OCI-LY7 (cell line): ENCODE data around the gene DAPK2. TPM values are rescaled to one million over a fixed set of nuclear protein-coding genes. Genes with fewer than 3 reads are reported as not detected.
A peak's percentile ranks its signal among the peaks of the same experiment; 100 is the strongest.

Source experiments
- BruUV-seq: library from RNA; stranded (reverse); fragments of 400-500 nt; replicated peaks from 2 replicates; lab custom pipeline; 2021; lab: Mats Ljungman, UMichigan
- CTCF ChIA-PET: fragments of 300-600 bp; sonication (Branson Sonifier 250); formaldehyde crosslinking; loops from one replicate; lab custom pipeline; 2022; ENCODE audit warnings: antibody characterized with exemption; ENCODE audit not compliant: unreplicated experiment; lab: Charles Lee
- POLR2A ChIA-PET: fragments of 300-600 bp; sonication (Branson Sonifier 250); formaldehyde crosslinking; loops from one replicate; lab custom pipeline; 2022; ENCODE audit warnings: antibody characterized with exemption; lab: Charles Lee
- DNase-seq: peaks from one replicate; pipeline ENCODE4 v3.0.0-alpha.2; 2015; ENCODE audit warnings: low spot score
- H2AFZ ChIP-seq: fragments of 200-600 bp; sonication (generic), shearing (Covaris generic); 2 replicates; pipeline ENCODE4 v1.6.1; 2014; ENCODE audit warnings: mild to moderate bottlenecking, antibody characterized with exemption, low read length, moderate library complexity
- H3K27ac ChIP-seq: fragments of 200-600 bp; sonication (generic); 2 replicates; pipeline ENCODE4 v1.5.1; 2014; ENCODE audit warnings: mixed run types, low read depth, mild to moderate bottlenecking, moderate library complexity, low read length, inconsistent platforms; ENCODE audit not compliant: poor library complexity, severe bottlenecking
- H3K36me3 ChIP-seq: fragments of 200-600 bp; sonication (generic); 2 replicates; pipeline ENCODE4 v1.6.1; 2014; ENCODE audit warnings: mild to moderate bottlenecking, antibody characterized with exemption, low read length, moderate library complexity, mixed read lengths; ENCODE audit not compliant: insufficient read depth
- H3K4me1 ChIP-seq: fragments of 200-600 bp; sonication (generic); 2 replicates; pipeline ENCODE4 v1.5.1; 2014; ENCODE audit warnings: mild to moderate bottlenecking, low read length; ENCODE audit not compliant: insufficient read depth, poor library complexity, severe bottlenecking
- H3K4me2 ChIP-seq: fragments of 200-600 bp; sonication (generic); 2 replicates; pipeline ENCODE4 v1.6.1; 2014; ENCODE audit warnings: mild to moderate bottlenecking, low read length
- H3K4me3 ChIP-seq: fragments of 200-600 bp; sonication (generic); 2 replicates; pipeline ENCODE4 v1.5.1; 2014; ENCODE audit warnings: mild to moderate bottlenecking, low read depth, low read length; ENCODE audit not compliant: poor library complexity, severe bottlenecking
- H3K79me2 ChIP-seq: fragments of 200-600 bp; sonication (generic); 2 replicates; pipeline ENCODE4 v1.6.1; 2016; ENCODE audit warnings: low read depth, mild to moderate bottlenecking, low read length, moderate library complexity, mixed read lengths; ENCODE audit not compliant: insufficient read depth
- H3K9me2 ChIP-seq: fragments of 200-600 bp; sonication (generic); 2 replicates; pipeline ENCODE4 v1.6.1; 2016; ENCODE audit warnings: mild to moderate bottlenecking, low read length, mixed read lengths; ENCODE audit not compliant: insufficient read depth
- H3K9me3 ChIP-seq: fragments of 200-600 bp; sonication (generic); 2 replicates; pipeline ENCODE4 v1.6.1; 2014; ENCODE audit warnings: mild to moderate bottlenecking, mixed run types, low read length, mixed read lengths
- H4K20me1 ChIP-seq: fragments of 200-600 bp; sonication (generic); 2 replicates; pipeline ENCODE4 v1.6.1; 2014; ENCODE audit warnings: mild to moderate bottlenecking, antibody characterized with exemption, low read length, moderate library complexity, mixed read lengths; ENCODE audit not compliant: insufficient read depth
- EZH2phosphoT487 ChIP-seq: fragments of 200-600 bp; sonication (generic); IDR thresholded peaks from 2 replicates; pipeline ENCODE4 v1.6.1; 2018; ENCODE audit warnings: low read depth, borderline replicate concordance, mild to moderate bottlenecking, mixed run types, antibody characterized with exemption, low read length, moderate library complexity, mixed read lengths
- intact Hi-C: fragments of 100-400 bp; cut with micrococcal nuclease; formaldehyde crosslinking; loops from one replicate; pipeline ENCODE4 v1.10.0; 2022; ENCODE audit not compliant: unreplicated experiment
- total RNA-seq, 2 experiments: library from RNA; depleted of rRNA in 1 of 2; stranded (reverse); fragments of >200 nt in 1 of 2; shearing (Covaris generic) in 1 of 2; gene quantifications; 2 replicates each; pipeline ENCODE4 v1.2.3, GENCODE V29; 2014 to 2022
- TF ChIP-seq, protein P1 (sequence below): fragments of 200-600 bp; sonication (generic); conservative IDR thresholded peaks from 2 replicates; pipeline ENCODE4 v1.5.1; 2014; ENCODE audit warnings: mild to moderate bottlenecking, antibody characterized with exemption, low read length, moderate library complexity, mixed read lengths

Gene DAPK2
- total RNA-seq, 2 experiments from 2014 or later, result 0.36 to 1.2 TPM

DNA sequence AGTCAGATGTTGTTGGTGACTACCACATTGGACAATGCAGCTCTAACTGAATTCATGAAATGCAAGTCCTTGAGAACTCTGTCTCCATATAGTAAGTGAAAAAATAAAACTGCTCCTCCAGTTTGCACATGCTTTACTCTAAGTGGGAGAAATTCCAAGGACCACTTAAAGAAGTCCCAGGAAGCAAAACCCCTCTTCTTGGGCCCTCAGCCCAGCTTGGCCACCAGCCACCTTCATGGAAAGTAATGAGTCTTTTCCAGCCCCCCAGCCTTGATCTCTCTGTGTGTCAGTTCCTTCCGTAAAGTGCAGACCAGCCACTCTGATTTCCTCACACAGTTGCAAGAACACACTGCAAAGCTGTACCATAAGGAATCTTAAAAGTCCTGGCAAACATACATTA is 34.5 kb downstream of the DAPK2 start:
- no peak overlapping the region for H3K4me3 ChIP-seq
- H3K4me1 ChIP-seq, result peaks cover 34% of the 10 kb centered on the region
- TF ChIP-seq EZH2phosphoT487, result no peak
- BruUV-seq, result no TSS peak
- H3K9me3 ChIP-seq, result no peaks in the 10 kb centered on the region
- ChIA-PET CTCF (interaction anchor here (1.3 kb wide), 1 partner anchor 29 kb away, joined by 4 read pairs; no protein-coding TSS in a partner anchor), POLR2A (interaction anchor here (0.8 to 1.1 kb wide), 2 partner anchors 138 to 151 kb away, joined by 3 read pairs; no protein-coding TSS in a partner anchor)
- H3K36me3 ChIP-seq, result no peaks in the 10 kb centered on the region
- no peaks in the 10 kb centered on the region for H3K9me2 ChIP-seq
- intact Hi-C loops, result loop anchor here (5.0 kb wide), 1 partner anchor 179 kb away; the partner anchor contains the start of gene HERC1
- DNase-seq, result no peak
- no peaks in the 10 kb centered on the region for H3K79me2 ChIP-seq
- H2AFZ ChIP-seq, result peak overlapping the region; percentile 87
- H3K4me2 ChIP-seq, result no peak overlapping the region
- no peaks in the 10 kb centered on the region for H4K20me1 ChIP-seq
- H3K27ac ChIP-seq, result no peak overlapping the region

- Histone ChIP-seq H3K9me2 (no peaks in the 10 kb centered on the region), H4K20me1 (no peaks in the 10 kb centered on the region), H3K4me3 (peak overlapping the region; percentile 30), H3K36me3 (no peaks in the 10 kb centered on the region), H3K4me2 (peak overlapping the region; percentile 63), H3K79me2 (no peaks in the 10 kb centered on the region), H3K9me3 (no peaks in the 10 kb centered on the region), H2AFZ (peak overlapping the region; percentile 87; the same call in 1 of the 2 replicates), H3K4me1 (peaks cover 34% of the 10 kb centered on the region), H3K27ac (peak overlapping the region; percentile 13)
- POLR2A ChIA-PET, result interaction anchor here (0.7 to 1.3 kb wide), 4 partner anchors 19 to 150 kb away, joined by 3 to 4 read pairs (median 3); no protein-coding TSS in a partner anchor
- peak; percentile 94 for DNase-seq
- intact Hi-C loops, result loop anchor here (5.0 kb wide), 1 partner anchor 178 kb away; the partner anchor contains the start of gene HERC1
- no TSS peak for BruUV-seq
- CTCF ChIA-PET, result interaction anchor here (0.8 to 1.3 kb wide), 6 partner anchors 28 to 258 kb away, joined by 3 to 4 read pairs (median 4); no protein-coding TSS in a partner anchor
- TF ChIP-seq EZH2phosphoT487, result no peak
- TF ChIP-seq, protein P1, sequence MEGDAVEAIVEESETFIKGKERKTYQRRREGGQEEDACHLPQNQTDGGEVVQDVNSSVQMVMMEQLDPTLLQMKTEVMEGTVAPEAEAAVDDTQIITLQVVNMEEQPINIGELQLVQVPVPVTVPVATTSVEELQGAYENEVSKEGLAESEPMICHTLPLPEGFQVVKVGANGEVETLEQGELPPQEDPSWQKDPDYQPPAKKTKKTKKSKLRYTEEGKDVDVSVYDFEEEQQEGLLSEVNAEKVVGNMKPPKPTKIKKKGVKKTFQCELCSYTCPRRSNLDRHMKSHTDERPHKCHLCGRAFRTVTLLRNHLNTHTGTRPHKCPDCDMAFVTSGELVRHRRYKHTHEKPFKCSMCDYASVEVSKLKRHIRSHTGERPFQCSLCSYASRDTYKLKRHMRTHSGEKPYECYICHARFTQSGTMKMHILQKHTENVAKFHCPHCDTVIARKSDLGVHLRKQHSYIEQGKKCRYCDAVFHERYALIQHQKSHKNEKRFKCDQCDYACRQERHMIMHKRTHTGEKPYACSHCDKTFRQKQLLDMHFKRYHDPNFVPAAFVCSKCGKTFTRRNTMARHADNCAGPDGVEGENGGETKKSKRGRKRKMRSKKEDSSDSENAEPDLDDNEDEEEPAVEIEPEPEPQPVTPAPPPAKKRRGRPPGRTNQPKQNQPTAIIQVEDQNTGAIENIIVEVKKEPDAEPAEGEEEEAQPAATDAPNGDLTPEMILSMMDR, result peak; percentile 70
Measured at GRCh38 chr15:64010719-64011118, 35.6 kb downstream of the DAPK2 start.

DNA sequence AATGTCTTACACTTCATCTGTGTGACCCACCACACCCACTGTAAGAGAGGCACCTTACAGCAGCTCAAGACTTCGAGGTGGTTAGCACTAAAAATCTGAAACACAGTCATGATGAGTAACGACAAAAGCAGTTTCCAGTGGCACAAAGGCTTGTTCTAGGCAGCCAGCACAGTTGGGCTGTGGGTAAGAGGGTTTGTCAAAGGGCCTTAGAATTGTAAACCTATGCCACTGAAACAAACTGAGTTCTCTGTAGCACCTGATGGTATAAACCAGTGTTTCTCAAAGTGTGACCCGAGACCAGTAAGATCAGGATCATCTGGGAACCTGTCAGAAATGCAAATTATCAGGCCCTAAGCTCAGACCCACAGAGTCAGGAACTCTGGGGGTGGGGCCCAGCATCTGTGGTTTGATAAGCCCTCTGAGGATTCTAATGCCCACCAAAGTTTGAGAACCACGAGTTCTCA is 36.5 kb downstream of the DAPK2 start:
- Histone ChIP-seq H3K4me2 (peak overlapping the region; percentile 63), H3K27ac (no peak overlapping the region), H3K36me3 (no peaks in the 10 kb centered on the region), H3K9me3 (no peaks in the 10 kb centered on the region), H4K20me1 (no peaks in the 10 kb centered on the region), H3K79me2 (no peaks in the 10 kb centered on the region), H3K4me1 (peaks cover 34% of the 10 kb centered on the region), H3K9me2 (no peaks in the 10 kb centered on the region), H3K4me3 (peak overlapping the region; percentile 30), H2AFZ (peak overlapping the region; percentile 87)
- TF ChIP-seq, protein P1, result no peak
- TF ChIP-seq EZH2phosphoT487, result no peak
- ChIA-PET POLR2A (interaction anchor here (0.7 to 1.3 kb wide), 5 partner anchors 9 to 257 kb away, joined by 3 to 6 read pairs (median 3); no protein-coding TSS in a partner anchor), CTCF (interaction anchor here (1.8 kb wide), 1 partner anchor 65 kb away, joined by 6 read pairs; no protein-coding TSS in a partner anchor)
- no TSS peak for BruUV-seq
- DNase-seq, result peak; percentile 46
- intact Hi-C loops, result loop anchor here (5.0 kb wide), 1 partner anchor 178 kb away; the partner anchor contains the start of gene HERC1
